ENCODE results near the gene STMN1. TPM values are rescaled to one million over a fixed set of nuclear protein-coding genes. Genes with fewer than 3 reads are reported as not detected.

The STMN1 gene
- total and polyA plus RNA-seq, 2 experiments from 2014 or later, result 227 to 1,890 TPM

- peak; percentile 35 for DNase-seq (ENCODE audit: low spot score)
- Histone ChIP-seq H3F3A (replicated peaks; ENCODE audit: low read depth) (0 out of 2 replicates have a peak, but pooled peaks cover 3% of the 10 kb centered on the region), H4K20me1 (replicated peaks; ENCODE audit: insufficient read depth) (no peaks in the 10 kb centered on the region), H3K4me2 (no peak overlapping the region), H3K27me3 (ENCODE audit: insufficient read depth) (no peaks in the 10 kb centered on the region), H3K79me2 (replicated peaks; ENCODE audit: insufficient read depth) (no peaks in the 10 kb centered on the region), H3K4me3 (no peak overlapping the region), H2AFZ (no peak overlapping the region), H3K4me1 (ENCODE audit: insufficient read depth) (peaks cover 26% of the 10 kb centered on the region), H3K9me2 (ENCODE audit: insufficient read depth) (no peaks in the 10 kb centered on the region), H3K36me3 (ENCODE audit: insufficient read depth) (no peaks in the 10 kb centered on the region), H3K27ac (ENCODE audit: low read depth) (no peak overlapping the region)
- H3K9me3 Mint-ChIP-seq, result no peaks in the 10 kb centered on the region; the same call in 2 of the 3 replicates
- TF ChIP-seq POLR2AphosphoS5 (IDR thresholded peaks at IDR 0.05; ENCODE audit: low read depth), result no peak
- TF ChIP-seq ZNF114 (CRISPR knock-in tag; IDR thresholded peaks at IDR 0.05), result no peak
- TF ChIP-seq EZH2 (IDR thresholded peaks at IDR 0.05; ENCODE audit: low read depth, unreplicated experiment), result no peak
- no peak for TF ChIP-seq ZNF331 (CRISPR knock-in tag; IDR thresholded peaks at IDR 0.05; ENCODE audit: low read depth)
- TF ChIP-seq, protein P1, sequence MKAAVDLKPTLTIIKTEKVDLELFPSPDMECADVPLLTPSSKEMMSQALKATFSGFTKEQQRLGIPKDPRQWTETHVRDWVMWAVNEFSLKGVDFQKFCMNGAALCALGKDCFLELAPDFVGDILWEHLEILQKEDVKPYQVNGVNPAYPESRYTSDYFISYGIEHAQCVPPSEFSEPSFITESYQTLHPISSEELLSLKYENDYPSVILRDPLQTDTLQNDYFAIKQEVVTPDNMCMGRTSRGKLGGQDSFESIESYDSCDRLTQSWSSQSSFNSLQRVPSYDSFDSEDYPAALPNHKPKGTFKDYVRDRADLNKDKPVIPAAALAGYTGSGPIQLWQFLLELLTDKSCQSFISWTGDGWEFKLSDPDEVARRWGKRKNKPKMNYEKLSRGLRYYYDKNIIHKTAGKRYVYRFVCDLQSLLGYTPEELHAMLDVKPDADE (IDR thresholded peaks at IDR 0.05), result no peak
- TF ChIP-seq, protein P2, sequence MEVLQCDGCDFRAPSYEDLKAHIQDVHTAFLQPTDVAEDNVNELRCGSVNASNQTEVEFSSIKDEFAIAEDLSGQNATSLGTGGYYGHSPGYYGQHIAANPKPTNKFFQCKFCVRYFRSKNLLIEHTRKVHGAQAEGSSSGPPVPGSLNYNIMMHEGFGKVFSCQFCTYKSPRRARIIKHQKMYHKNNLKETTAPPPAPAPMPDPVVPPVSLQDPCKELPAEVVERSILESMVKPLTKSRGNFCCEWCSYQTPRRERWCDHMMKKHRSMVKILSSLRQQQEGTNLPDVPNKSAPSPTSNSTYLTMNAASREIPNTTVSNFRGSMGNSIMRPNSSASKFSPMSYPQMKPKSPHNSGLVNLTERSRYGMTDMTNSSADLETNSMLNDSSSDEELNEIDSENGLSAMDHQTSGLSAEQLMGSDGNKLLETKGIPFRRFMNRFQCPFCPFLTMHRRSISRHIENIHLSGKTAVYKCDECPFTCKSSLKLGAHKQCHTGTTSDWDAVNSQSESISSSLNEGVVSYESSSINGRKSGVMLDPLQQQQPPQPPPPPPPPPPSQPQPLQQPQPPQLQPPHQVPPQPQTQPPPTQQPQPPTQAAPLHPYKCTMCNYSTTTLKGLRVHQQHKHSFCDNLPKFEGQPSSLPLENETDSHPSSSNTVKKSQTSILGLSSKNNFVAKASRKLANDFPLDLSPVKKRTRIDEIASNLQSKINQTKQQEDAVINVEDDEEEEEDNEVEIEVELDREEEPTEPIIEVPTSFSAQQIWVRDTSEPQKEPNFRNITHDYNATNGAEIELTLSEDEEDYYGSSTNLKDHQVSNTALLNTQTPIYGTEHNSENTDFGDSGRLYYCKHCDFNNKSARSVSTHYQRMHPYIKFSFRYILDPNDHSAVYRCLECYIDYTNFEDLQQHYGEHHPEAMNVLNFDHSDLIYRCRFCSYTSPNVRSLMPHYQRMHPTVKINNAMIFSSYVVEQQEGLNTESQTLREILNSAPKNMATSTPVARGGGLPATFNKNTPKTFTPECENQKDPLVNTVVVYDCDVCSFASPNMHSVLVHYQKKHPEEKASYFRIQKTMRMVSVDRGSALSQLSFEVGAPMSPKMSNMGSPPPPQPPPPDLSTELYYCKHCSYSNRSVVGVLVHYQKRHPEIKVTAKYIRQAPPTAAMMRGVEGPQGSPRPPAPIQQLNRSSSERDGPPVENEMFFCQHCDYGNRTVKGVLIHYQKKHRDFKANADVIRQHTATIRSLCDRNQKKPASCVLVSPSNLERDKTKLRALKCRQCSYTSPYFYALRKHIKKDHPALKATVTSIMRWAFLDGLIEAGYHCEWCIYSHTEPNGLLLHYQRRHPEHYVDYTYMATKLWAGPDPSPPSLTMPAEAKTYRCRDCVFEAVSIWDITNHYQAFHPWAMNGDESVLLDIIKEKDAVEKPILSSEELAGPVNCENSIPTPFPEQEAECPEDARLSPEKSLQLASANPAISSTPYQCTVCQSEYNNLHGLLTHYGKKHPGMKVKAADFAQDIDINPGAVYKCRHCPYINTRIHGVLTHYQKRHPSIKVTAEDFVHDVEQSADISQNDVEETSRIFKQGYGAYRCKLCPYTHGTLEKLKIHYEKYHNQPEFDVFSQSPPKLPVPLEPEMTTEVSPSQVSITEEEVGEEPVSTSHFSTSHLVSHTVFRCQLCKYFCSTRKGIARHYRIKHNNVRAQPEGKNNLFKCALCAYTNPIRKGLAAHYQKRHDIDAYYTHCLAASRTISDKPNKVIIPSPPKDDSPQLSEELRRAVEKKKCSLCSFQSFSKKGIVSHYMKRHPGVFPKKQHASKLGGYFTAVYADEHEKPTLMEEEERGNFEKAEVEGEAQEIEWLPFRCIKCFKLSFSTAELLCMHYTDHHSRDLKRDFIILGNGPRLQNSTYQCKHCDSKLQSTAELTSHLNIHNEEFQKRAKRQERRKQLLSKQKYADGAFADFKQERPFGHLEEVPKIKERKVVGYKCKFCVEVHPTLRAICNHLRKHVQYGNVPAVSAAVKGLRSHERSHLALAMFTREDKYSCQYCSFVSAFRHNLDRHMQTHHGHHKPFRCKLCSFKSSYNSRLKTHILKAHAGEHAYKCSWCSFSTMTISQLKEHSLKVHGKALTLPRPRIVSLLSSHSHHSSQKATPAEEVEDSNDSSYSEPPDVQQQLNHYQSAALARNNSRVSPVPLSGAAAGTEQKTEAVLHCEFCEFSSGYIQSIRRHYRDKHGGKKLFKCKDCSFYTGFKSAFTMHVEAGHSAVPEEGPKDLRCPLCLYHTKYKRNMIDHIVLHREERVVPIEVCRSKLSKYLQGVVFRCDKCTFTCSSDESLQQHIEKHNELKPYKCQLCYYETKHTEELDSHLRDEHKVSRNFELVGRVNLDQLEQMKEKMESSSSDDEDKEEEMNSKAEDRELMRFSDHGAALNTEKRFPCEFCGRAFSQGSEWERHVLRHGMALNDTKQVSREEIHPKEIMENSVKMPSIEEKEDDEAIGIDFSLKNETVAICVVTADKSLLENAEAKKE (CRISPR knock-in tag; IDR thresholded peaks at IDR 0.05), result no peak
- no peak for TF ChIP-seq REST (IDR thresholded peaks at IDR 0.05; ENCODE audit: unreplicated experiment)
- TF ChIP-seq CREB1 (CRISPR knock-in tag; IDR thresholded peaks at IDR 0.05; ENCODE audit: low read depth), result no peak
- no peak for TF ChIP-seq NANOG (IDR thresholded peaks at IDR 0.05; ENCODE audit: borderline replicate concordance)
- TF ChIP-seq JUNB (IDR thresholded peaks at IDR 0.05; ENCODE audit: unreplicated experiment), result no peak
- no peak for TF ChIP-seq EZH2phosphoT487 (IDR thresholded peaks at IDR 0.05; ENCODE audit: unreplicated experiment)
- TF ChIP-seq CTCF (conservative IDR thresholded peaks at IDR 0.05; ENCODE audit: low read depth in 2 of 2), result no peak
- TF ChIP-seq STAT1 (IDR thresholded peaks at IDR 0.05; ENCODE audit: unreplicated experiment), result no peak
- H3K36me3 Mint-ChIP-seq (ENCODE audit: low read depth), result no peaks in the 10 kb centered on the region
- H3K4me1 Mint-ChIP-seq, result peaks cover 24% of the 10 kb centered on the region
- no peak overlapping the region for H3K27ac Mint-ChIP-seq
- H3K27me3 Mint-ChIP-seq (ENCODE audit: insufficient read depth, low read depth, poor library complexity), result peaks cover 5% of the 10 kb centered on the region
- peak; percentile 7; the same call in 1 of the 3 replicates for ATAC-seq
- no peak overlapping the region for H3K4me3 Mint-ChIP-seq
These were observed 36.2 kb downstream of the STMN1 start for GRCh38 chr1:25869909-25870606.

Data from GM23338 (cell line).